ENCODE data around the gene LMNB1. TPM values are rescaled to one million over a fixed set of nuclear protein-coding genes. Genes with fewer than 3 reads are reported as not detected.
A peak's percentile ranks its signal among the peaks of the same experiment; 100 is the strongest.

Gene LMNB1
- total and polyA plus RNA-seq, 2 experiments from 2014 or later = 20.1 to 269 TPM

DNA sequence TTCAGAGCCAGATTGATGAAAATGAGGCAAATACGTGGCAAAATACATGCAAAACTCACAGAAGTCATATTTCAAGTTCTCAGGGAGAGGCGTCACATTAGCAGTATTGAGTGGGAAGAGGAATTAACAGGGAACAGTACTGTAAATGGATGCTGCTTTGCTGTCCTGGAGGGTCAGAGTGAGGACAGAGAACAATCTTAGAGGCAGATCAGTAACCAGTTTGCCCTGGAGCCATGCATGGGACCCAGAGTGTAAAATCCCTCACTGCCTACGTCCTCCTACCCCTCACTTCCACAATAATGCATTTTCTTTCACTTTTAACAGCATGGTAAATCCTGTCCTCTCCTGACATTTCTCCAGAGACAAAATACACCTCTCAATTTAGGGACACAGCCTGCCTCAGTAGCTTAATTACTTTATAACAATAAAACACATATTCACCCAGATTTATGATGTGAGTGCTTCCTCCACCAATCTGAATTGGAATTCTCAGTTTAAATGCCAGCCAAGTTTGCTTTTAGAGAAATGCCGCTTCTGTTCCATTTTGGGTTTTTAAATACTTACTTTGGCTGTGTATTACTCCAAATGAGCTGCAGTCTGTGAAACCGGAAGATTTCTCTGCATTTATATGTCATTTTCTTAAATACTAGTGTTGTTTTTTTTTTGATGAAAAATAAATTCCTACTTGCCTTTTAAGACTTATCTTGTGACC, 70.0 kb downstream of the LMNB1 start:
- Histone ChIP-seq H3K9me2 (ENCODE audit: insufficient read depth) (no peaks in the 10 kb centered on the region), H3K4me2 (peak overlapping the region; percentile 63), H3K36me3 (ENCODE audit: insufficient read depth) (no peaks in the 10 kb centered on the region), H3K27ac (ENCODE audit: low read depth) (peak overlapping the region; percentile 70), H3K4me3 (peak overlapping the region; percentile 80; the same call in 1 of the 2 replicates), H2AFZ (no peak overlapping the region), H3K79me2 (replicated peaks; ENCODE audit: insufficient read depth) (peaks cover 40% of the 10 kb centered on the region), H3K27me3 (ENCODE audit: insufficient read depth) (no peaks in the 10 kb centered on the region), H3K4me1 (ENCODE audit: insufficient read depth) (peaks cover 53% of the 10 kb centered on the region), H3F3A (replicated peaks; ENCODE audit: low read depth) (peaks cover 2% of the 10 kb centered on the region; the same call in 1 of the 2 replicates), H4K20me1 (replicated peaks; ENCODE audit: insufficient read depth) (no peaks in the 10 kb centered on the region)
- Mint-ChIP-seq H3K36me3 (ENCODE audit: low read depth) (peaks cover 13% of the 10 kb centered on the region), H3K27me3 (ENCODE audit: insufficient read depth, low read depth, poor library complexity) (peaks cover 20% of the 10 kb centered on the region), H3K27ac (peak overlapping the region; percentile 85), H3K9me3 (no peaks in the 10 kb centered on the region; the same call in 2 of the 3 replicates), H3K4me3 (no peak overlapping the region), H3K4me1 (peaks cover 82% of the 10 kb centered on the region)
- peak; percentile 27 for DNase-seq (ENCODE audit: low spot score)
- TF ChIP-seq, protein P1, sequence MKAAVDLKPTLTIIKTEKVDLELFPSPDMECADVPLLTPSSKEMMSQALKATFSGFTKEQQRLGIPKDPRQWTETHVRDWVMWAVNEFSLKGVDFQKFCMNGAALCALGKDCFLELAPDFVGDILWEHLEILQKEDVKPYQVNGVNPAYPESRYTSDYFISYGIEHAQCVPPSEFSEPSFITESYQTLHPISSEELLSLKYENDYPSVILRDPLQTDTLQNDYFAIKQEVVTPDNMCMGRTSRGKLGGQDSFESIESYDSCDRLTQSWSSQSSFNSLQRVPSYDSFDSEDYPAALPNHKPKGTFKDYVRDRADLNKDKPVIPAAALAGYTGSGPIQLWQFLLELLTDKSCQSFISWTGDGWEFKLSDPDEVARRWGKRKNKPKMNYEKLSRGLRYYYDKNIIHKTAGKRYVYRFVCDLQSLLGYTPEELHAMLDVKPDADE (IDR thresholded peaks at IDR 0.05) = no peak
- TF ChIP-seq NANOG (IDR thresholded peaks at IDR 0.05; ENCODE audit: borderline replicate concordance) = no peak
- no peak for TF ChIP-seq CREB1 (CRISPR knock-in tag; IDR thresholded peaks at IDR 0.05; ENCODE audit: low read depth)
- TF ChIP-seq ZNF331 (CRISPR knock-in tag; IDR thresholded peaks at IDR 0.05; ENCODE audit: low read depth) = no peak
- no peak for TF ChIP-seq REST (IDR thresholded peaks at IDR 0.05; ENCODE audit: unreplicated experiment)
- peak; percentile 56 for ATAC-seq

DNA sequence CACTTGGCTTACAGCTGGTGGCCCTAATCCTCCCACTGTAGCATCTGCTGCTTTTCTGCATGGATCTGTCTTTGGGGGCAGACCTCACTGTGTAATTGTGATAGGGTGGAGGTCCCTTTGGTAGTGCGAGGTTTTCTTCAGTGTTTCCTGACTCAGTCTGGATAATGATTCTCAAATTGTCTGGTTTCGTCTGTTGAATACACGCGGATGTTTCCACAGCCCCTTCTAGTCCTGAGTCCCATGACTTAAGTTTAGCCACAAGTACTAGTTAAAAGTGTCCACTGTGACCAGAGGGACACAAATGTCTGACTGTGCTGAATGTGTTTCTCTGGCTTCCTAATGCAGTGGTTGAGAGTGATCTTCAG, 70.5 kb downstream of the LMNB1 start:
- no peaks in the 10 kb centered on the region for H4K20me1 ChIP-seq (replicated peaks; ENCODE audit: insufficient read depth)
- ATAC-seq = no peak
- peak overlapping the region; percentile 63 for H3K4me2 ChIP-seq
- H3K79me2 ChIP-seq (replicated peaks; ENCODE audit: insufficient read depth) = peaks cover 34% of the 10 kb centered on the region
- no peak overlapping the region for H3K4me3 Mint-ChIP-seq
- H3K36me3 ChIP-seq (ENCODE audit: insufficient read depth) = no peaks in the 10 kb centered on the region
- H3K27me3 Mint-ChIP-seq (ENCODE audit: insufficient read depth, low read depth, poor library complexity) = peaks cover 17% of the 10 kb centered on the region
- H3K27me3 ChIP-seq (ENCODE audit: insufficient read depth) = no peaks in the 10 kb centered on the region
- 0 out of 2 replicates have a peak overlapping the region, but pooled peaks have one; percentile 80 for H3K4me3 ChIP-seq
- H3K9me2 ChIP-seq (ENCODE audit: insufficient read depth) = no peaks in the 10 kb centered on the region
- H3K4me1 ChIP-seq (ENCODE audit: insufficient read depth) = peaks cover 55% of the 10 kb centered on the region
- no peak overlapping the region for H2AFZ ChIP-seq
- no peak for DNase-seq (ENCODE audit: low spot score)
- H3K36me3 Mint-ChIP-seq (ENCODE audit: low read depth) = peaks cover 10% of the 10 kb centered on the region; the same call in 2 of the 3 replicates
- H3K9me3 Mint-ChIP-seq = no peaks in the 10 kb centered on the region; the same call in 2 of the 3 replicates
- H3K27ac ChIP-seq (ENCODE audit: low read depth) = peak overlapping the region; percentile 70; the same call in 1 of the 2 replicates
- peaks cover 5% of the 10 kb centered on the region; the same call in 1 of the 2 replicates for H3F3A ChIP-seq (replicated peaks; ENCODE audit: low read depth)
- H3K27ac Mint-ChIP-seq = peak overlapping the region; percentile 85
- H3K4me1 Mint-ChIP-seq = peaks cover 83% of the 10 kb centered on the region
- TF ChIP-seq EZH2phosphoT487 (IDR thresholded peaks at IDR 0.05; ENCODE audit: unreplicated experiment) (no peak), CREB1 (CRISPR knock-in tag; IDR thresholded peaks at IDR 0.05; ENCODE audit: low read depth) (no peak), ZNF114 (CRISPR knock-in tag; IDR thresholded peaks at IDR 0.05) (no peak), CTCF (conservative IDR thresholded peaks at IDR 0.05; ENCODE audit: low read depth in 2 of 2) (no peak), STAT1 (IDR thresholded peaks at IDR 0.05; ENCODE audit: unreplicated experiment) (no peak)
- TF ChIP-seq, protein P1 (IDR thresholded peaks at IDR 0.05) = no peak

Data from GM23338 (cell line).